NOMO-1 treated with DMSO at 0.1 percent for 48 hours (cell line): ENCODE data around the gene LOXL1.

Experiments used
- DNase-seq: peaks from one replicate; lab custom pipeline; 2025; ENCODE audit not compliant: unreplicated experiment; lab: John Stamatoyannopoulos, UW

LOXL1 gene

DNA sequence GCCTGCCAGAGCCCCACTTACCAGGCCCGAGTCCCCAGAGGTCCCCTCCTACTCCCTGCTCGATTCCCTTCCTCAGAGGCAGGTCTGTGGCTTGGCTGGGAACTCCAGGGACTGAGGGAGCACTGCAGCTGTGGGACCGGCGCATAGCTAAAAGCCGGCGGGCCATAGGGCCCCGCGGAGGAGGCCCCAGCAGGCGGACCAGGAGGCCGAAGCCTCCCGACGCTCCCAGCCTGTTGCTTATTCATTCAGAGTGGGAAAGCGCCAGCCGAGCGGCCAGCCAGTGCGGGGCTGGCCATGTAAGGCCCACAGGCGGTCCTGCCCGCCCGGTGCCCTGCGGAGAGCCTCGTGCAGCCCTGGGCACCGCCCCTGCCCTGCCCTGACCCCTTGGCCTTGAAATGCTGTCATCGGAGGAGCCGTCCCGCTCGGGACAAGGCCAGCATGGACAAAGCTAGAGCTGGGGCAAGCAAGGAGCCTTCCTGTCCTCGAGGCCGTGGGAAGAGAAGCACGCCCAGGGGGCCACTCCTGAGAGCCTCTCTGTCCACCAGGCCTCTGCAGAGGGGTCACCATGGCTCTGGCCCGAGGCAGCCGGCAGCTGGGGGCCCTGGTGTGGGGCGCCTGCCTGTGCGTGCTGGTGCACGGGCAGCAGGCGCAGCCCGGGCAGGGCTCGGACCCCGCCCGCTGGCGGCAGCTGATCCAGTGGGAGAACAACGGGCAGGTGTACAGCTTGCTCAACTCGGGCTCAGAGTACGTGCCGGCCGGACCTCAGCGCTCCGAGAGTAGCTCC is at the start of gene LOXL1:
Gene LOXL1, plus strand, starts transcription at position 244 of the 784 bp plus-strand sequence. Its CDS starts 322 bp downstream, at position 566.
- no peak for DNase-seq

DNA sequence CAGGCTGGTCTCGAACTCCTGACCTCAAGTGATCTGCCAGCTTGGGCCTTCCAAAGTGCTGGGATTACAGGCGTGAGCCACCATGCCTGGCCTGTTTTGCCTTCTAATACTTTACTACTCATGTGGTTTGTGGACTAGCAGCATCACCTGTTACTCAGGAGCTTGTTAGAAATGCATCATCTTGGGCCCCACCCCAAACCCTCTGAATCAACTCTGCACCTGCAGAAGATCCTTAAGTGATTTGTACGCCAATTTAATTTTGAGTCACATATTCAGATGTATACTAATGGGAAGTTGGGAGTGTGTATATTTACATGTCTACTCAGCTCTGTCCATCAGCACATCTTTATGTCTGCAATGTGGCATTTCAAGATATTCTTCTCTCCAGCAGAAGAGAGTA is 46.8 kb upstream of the LOXL1 start:
- no peak for DNase-seq

DNA sequence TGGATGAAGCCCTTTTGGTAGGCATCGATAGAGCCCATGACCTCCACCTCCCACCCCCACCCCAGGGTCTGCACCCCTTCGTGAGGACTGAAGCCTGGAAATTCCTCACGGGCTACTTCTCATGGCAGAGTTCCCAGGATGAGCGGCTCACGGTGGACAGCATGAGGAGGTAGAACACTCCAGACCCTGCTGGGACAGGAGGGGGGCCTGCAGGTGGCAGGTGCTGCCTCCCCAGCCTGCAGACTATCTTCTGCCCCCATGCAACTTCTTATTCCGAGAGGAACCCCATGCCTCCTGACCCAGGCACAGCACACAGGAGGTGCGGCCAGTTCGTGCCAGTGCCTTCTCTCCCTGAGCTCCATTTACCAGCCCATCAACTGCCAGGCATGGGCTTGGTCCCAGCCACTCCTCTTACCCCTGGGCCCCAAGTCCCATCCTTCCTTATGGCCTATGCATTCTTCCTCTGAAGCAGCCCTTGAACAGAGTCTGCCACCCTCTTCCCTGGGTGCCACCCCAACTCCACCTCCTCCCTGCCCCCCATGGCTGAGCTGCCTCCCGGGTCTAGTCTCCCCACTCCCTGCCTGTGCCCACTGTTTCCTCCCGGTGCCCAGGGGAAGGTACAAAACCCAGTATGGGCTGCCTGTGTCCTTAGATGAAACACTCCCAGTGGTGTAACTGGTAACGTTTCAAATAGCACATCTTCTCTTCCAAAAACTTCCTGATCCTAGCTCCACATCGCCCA is 44.5 kb upstream of the LOXL1 start:
- no peak for DNase-seq

DNA sequence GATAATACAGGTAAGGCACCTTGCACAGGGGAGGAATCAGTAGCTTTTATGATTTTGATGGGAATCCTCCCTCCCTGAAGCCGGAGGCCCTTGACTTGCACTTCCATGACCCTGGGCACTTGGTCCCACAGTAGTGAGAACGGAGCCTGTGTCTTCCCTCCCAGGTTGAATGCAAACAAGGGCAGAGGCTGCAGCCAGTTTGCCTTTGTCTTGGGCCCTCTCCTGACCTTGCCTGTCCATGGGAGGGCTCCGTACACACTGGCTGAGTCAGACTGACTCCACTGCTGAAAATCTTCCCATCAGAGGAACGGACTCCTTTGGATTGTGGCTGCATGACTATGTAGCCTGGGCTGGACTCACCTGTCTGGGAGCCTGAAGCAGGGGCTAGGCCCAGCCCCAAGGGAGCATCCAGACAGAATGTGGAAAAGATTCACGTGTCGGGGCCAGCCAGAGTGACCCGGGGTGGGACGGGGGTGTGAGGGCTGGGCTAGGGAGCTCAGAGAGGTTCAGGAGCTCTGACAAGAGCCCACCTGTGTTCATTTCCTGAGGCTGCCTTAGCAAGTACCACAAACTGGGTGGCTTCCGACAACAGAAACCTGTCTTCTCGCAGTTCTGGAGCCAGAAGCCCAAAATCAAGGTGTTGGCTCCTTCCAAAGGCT is 43.4 kb upstream of the LOXL1 start:
- DNase-seq: no peak

GRCh38 chr15:73884159-73884558 is 42.1 kb upstream of the LOXL1 start:
- DNase-seq: no peak

GRCh38 chr15:73885954-73886700 is 40.1 kb upstream of the LOXL1 start:
- DNase-seq: no peak

DNA sequence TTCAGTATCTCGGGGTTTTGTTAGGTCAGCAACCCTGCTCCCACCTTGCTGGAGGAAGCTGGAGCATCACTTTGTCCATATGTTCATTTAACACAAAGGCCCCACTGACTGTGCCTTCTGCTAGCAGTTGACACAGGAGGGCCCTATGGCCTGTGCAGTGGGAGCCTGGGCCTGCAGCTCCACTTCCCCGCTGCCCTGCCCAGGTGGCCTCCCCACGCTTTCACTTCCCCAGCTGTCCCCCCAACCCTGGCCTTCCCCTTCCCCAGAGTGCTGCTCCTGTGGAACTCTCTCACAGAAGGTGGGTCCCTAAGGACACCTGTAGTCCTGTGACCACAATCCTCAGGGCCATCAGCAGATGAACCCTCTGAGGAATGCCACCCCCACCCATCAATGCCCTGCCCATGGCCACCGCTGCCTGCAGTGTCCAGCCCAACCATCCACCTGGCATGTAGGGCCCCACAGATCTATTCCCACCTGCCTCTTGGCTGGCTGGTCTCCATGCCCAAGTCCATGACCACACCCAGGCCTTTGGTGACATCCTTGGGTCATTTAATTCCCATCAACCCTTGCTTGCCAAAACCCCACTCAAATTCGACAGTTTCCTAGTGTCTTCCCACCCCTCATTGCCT is 39.4 kb upstream of the LOXL1 start:
- no peak for DNase-seq

- DNase-seq: no peak
Measured at GRCh38 chr15:73887481-73887880, 38.8 kb upstream of the LOXL1 start.

DNA sequence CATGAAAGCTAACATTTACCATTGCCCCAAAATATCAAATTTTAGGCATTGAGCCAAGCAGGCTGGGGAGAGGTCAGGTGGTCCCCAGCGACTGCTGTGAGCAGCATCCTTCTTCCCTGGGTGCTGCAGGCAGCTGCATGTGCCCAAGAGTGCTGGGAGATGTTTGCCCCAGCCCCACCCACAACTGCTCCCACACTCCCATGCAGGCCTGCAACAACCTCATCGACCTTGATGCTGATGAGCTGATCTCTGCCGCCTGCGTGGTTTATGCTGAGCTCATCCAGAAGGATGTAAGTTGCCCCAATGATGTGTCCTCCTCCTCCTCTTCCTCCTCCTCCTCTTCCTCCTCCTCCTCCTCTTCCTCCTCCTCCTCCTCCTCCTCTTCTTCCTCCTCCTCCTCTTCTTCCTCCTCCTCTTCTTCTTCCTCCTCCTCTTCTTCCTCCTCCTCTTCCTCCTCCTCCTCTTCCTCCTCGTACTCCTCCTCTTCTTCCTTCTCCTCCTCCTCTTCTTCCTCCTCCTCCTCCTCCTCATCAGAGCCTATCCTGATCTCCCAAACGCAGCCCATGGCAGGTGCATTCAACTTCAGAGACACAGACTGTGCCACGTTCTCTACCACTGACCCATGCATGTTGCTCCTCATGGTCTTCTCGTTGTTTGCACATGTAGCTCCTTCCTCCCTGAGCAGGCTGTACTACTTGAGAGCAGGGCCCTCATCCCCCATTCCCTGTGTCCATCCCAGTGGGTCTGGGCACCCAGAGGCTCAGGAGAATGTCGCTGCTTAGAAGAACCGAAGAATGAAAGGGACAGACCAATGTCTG is 37.8 kb upstream of the LOXL1 start:
- no peak for DNase-seq

- no peak for DNase-seq
Measured at GRCh38 chr15:73889053-73889761, 37.1 kb upstream of the LOXL1 start.

GRCh38 chr15:73889762-73890124 is 36.5 kb upstream of the LOXL1 start:
- DNase-seq: no peak

DNA sequence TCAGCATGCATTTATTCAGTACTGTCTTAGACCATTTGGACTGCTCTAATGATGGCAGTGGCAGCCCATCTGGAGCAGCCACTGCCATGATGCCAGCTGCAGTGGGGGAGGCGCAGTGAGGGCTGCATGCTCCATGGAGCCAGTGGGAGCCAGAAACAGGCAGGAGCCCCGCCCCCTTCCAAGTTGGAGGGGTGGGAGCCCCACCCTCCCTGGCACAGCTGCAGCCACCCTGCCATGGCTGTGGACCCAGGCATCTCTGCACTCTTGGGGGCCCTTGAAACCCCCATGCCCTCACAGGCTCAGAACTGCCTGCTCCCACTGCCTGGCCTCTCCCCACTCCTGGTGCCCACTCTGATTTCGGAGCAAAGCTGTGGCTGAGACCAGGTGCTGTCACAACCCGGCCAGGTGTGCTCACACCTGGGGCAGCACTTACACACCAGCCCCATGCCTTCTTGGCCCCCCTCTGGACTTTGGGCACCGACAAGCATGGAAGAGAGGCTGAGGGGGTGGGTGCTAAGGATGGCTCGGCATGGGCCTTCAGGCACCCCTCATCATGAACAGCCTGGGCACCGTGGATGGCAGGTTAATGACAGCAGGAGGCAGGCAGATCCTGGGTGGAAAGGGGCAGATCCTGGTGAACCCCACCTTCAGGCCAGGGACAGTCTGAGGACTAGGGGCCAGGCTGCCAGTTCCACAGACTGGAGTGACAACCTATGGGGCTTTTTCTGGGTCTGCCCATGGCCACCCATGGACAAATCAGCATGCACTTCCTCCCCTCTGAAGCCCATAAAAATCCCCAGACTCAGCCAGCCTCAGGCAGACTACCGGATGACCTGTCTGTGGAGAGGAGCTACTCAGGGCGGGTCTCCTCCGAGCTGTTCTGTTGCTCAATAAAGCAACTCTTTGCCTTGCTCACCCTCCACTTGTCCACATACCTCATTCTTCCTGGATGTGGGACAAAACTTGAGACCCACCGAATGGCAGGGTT is 34.6 kb upstream of the LOXL1 start:
- no peak for DNase-seq

- DNase-seq: no peak
Measured at GRCh38 chr15:73892446-73893226, 33.6 kb upstream of the LOXL1 start.

GRCh38 chr15:73894133-73894814 is 32.0 kb upstream of the LOXL1 start:
- DNase-seq: no peak

DNA sequence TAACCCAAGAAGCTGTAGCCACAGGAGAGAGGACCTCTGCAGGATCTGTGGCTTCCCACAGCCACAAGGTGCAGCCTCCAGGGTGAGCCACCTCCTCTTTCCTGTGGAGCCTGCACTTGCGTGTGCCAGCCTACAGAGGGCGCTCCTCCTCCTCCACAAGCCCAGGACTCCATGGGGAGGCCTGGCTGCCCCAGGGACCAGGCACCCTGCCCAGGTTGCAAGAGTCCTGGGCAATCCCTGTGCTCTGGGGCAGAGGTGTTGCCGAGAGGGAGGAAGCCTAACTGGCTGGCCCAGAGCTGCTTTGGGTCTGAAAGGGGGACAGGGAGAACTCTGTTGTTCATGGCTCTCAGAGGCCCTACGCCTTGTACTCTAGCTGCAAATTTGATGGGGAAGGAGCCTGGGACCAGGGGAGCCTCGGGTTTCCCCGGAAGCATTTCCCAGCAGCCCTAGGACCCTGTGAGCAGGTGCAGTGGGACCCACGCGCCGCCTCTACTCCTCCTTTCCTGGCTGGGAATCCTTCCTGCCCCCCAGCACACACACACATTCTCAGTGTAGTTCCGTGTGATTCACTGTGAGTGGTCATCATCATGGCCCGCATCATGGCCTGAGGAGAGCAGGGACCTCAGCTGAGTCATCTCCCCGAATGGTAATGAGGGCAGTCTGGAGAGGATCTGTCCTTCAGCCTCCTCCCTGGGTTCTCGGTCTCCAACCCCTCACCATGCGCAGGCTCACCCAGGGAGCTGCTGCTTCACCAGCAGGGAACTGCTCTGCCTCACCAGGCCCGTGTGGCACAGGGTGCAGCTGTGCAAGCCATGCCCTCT is 28.6 kb upstream of the LOXL1 start:
- DNase-seq: no peak
